ENCODE results near the gene DUSP1.

DUSP1 gene

GRCh38 chr5:172777881-172778814 lies 7.2 kb upstream of the DUSP1 start:
- DNase-seq: no peak

GRCh38 chr5:172776235-172776594 lies 5.2 kb upstream of the DUSP1 start:
- no peak for DNase-seq

DNA sequence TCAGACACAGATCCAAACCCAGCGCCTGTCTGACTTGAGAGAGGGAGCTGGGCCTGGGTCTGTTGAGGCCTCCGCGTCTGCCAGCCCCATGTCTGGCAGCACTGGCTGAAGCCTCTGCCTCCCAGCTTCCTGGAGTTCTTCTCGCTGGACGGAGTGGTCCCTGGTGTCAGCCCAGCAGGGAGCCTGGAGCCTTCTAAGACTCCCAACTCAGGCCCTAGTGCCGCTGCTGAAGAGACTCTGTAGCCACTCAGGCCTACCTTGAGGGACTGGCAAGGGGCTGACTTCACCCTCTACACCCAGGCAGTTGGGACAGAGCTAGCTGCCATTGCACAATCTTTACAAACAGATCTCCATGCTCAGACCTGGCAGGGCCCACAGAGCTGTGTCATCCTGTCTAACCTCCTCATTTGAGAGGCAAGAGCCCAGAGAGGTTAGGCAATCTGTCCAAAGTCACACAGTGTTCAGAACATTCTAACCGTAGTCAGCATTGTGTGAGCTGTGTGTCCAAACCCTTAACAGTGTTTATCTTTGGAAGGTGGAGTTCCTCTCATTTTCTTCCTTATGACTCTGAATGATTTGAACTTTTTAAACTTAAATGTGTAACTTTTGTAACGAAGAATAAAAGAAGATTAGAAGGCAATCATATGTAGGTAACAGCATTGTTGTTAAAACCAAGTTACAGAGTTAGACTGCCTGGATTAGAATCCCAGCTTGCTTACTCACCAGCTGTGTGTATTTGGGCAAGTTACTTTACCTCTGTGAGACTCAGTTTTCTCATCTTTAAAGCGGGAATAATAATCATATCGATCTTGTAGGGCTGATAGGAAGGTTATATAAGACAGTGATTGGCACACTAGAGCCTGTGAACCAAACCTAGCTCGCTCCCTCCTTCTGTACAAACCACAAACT lies 4.6 kb upstream of the DUSP1 start:
- no peak for DNase-seq

- DNase-seq: no peak
Observed at GRCh38 chr5:172774561-172775315, 3.7 kb upstream of the DUSP1 start.

GRCh38 chr5:172773481-172774469 lies 2.8 kb upstream of the DUSP1 start:
- no peak for DNase-seq

- DNase-seq: peak; percentile 72
Observed at GRCh38 chr5:172772112-172772906, 1.3 kb upstream of the DUSP1 start.

DNA sequence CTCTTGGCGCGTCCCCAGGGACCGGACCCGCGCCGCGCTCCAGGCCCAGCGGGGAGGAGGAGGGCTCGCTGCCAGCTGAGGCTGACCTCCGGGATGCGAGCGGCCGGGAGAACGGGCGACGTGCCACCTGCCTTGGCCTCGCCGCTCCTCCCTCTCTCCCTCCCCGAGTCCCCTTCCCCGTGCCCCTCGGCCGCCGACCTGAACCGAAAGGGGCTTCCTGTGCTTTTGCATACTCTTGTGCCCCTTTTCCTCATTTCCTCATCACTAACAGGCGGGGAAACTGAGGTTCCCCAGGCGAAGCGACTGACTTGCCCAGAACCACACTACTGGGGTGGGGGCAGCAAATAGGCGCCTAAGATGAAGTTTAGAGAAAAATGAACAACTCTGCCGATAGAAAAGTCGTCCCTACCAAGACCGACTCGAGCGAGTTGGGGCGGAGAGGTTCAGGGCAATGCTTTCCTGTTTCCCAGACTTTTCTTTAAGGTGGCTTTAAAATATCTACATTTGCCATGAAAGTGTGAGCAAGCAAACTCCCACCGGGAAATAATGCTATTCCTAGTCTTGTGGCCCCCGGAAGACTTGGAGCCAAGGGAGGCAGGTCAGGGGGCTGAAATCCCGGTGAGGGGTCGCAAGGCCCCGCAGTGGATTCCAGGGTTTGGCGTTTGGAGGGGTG lies 580 bp upstream of the DUSP1 start:
- DNase-seq: no peak

DNA sequence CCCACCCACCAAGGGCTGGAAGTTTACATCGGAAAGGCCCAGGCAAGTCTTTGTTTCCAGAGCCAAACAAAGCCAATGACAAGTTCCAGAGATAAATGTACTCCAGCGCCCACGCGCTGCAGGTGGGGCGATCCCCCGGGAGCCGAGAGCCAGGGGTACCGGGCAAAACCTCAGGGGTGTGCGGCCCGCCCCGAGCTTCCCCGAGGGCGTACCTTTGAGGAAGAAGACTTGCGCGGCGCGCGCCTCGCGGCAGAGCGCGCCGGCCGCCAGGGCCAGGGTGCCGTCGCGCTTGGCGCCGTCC lies 671 bp downstream of the DUSP1 start:
- no peak for DNase-seq

GRCh38 chr5:172769616-172770373 lies 1.2 kb downstream of the DUSP1 start:
- no peak for DNase-seq

GRCh38 chr5:172769342-172769615 lies 1.7 kb downstream of the DUSP1 start:
- DNase-seq: no peak

GRCh38 chr5:172768573-172769341 lies 2.2 kb downstream of the DUSP1 start:
- DNase-seq: no peak

- no peak for DNase-seq
Observed at GRCh38 chr5:172768098-172768572, 2.9 kb downstream of the DUSP1 start.

DNA sequence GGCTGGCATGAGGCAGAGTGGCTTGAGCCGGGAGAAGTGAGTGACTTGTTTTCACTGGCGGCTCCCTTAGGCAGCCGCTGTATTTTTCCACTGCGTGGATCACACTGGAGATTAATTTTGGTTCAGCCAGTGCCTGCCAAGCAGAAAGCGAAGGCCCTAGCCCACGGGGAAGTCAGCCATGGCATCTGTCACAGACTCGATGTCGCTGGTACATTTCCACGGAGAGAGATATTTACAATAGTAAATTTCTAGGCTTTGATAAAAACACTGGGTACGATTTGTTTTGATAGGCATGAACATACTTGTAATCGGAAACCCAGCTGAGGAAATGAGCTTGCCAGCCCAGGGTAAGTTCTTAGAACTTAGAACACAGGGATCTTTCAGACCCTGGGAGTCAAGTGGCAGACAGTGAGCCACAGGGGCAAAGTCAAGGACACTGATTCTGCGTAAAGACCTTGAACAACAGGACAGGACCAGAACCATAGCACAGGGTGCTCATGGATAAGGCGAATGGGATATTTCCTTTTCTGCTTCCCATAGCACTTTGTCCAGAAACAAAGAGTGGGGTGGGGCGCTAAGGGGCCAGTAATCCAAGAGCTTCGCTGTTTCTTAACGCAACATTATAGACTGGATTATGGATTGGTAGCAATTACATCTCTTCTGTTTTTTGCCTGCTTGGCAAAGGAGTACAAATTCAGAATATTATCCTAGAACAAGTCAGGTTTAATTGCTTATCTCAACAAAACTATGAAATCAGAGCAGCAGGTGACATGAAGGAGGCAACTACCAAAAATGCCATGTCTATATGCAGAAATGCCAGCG lies 4.5 kb downstream of the DUSP1 start:
- no peak for DNase-seq

- DNase-seq: no peak
Observed at GRCh38 chr5:172765766-172766286, 5.2 kb downstream of the DUSP1 start.

GRCh38 chr5:172764861-172765765 lies 5.9 kb downstream of the DUSP1 start:
- peak; percentile 89 for DNase-seq

GRCh38 chr5:172763120-172763464 lies 7.9 kb downstream of the DUSP1 start:
- no peak for DNase-seq
